Loucy (cell line): ENCODE measurements around the gene CUL9.
A peak's percentile ranks its signal among the peaks of the same experiment; 100 is the strongest.

ENCODE experiments used
- H2AFZ ChIP-seq: fragments of 200-600 bp; sonication (generic); 2 replicates; pipeline ENCODE4 v1.6.0; 2016; ENCODE audit warnings: antibody characterized with exemption, mild to moderate bottlenecking, low read length, moderate library complexity
- H3F3A ChIP-seq: fragments of 200-600 bp; 2 replicates; pipeline ENCODE4 v1.6.0; 2016; ENCODE audit warnings: antibody characterized with exemption, low read depth, mild to moderate bottlenecking
- H3K27me3 ChIP-seq: fragments of 200-600 bp; sonication (generic); 2 replicates; pipeline ENCODE4 v1.6.1; 2014; ENCODE audit warnings: low read length, mild to moderate bottlenecking; ENCODE audit not compliant: insufficient read depth, poor library complexity, severe bottlenecking
- H3K36me3 ChIP-seq: fragments of 200-600 bp; sonication (generic); 2 replicates; pipeline ENCODE4 v1.6.1; 2016; ENCODE audit warnings: low read length; ENCODE audit not compliant: insufficient read depth
- H3K4me1 ChIP-seq: fragments of 200-600 bp; sonication (generic); 2 replicates; pipeline ENCODE4 v1.5.1; 2014; ENCODE audit warnings: low read length, mild to moderate bottlenecking; ENCODE audit not compliant: insufficient read depth, poor library complexity, severe bottlenecking
- H3K4me2 ChIP-seq: fragments of 200-600 bp; sonication (generic); 2 replicates; pipeline ENCODE4 v1.6.0; 2014; ENCODE audit warnings: antibody characterized with exemption, low read length, low read depth, mild to moderate bottlenecking; ENCODE audit not compliant: poor library complexity, severe bottlenecking
- H3K4me3 ChIP-seq: fragments of 200-600 bp; sonication (generic); 2 replicates; pipeline ENCODE4 v1.5.1; 2014; ENCODE audit warnings: low read length, mild to moderate bottlenecking, mixed read lengths; ENCODE audit not compliant: poor library complexity, severe bottlenecking
- H3K79me2 ChIP-seq: fragments of 200-600 bp; sonication (generic); 2 replicates; pipeline ENCODE4 v1.6.1; 2014; ENCODE audit warnings: low read length; ENCODE audit not compliant: insufficient read depth
- H3K9ac ChIP-seq: fragments of 200-600 bp; sonication (generic); 2 replicates; pipeline ENCODE4 v1.6.0; 2014; ENCODE audit warnings: mild to moderate bottlenecking, low read depth, low read length, moderate library complexity; ENCODE audit not compliant: poor library complexity, severe bottlenecking
- H3K9me2 ChIP-seq: fragments of 200-600 bp; sonication (generic); replicated peaks from 2 replicates; pipeline ENCODE4 v1.6.1; 2016; ENCODE audit warnings: low read depth, low read length, mixed read lengths
- H3K9me3 ChIP-seq: fragments of 200-600 bp; sonication (generic); 2 replicates; pipeline ENCODE4 v1.6.1; 2014; ENCODE audit warnings: mild to moderate bottlenecking, antibody characterized with exemption, low read length, low read depth; ENCODE audit not compliant: insufficient read depth
- H4K20me1 ChIP-seq: fragments of 200-600 bp; sonication (generic); 2 replicates; pipeline ENCODE4 v1.6.0; 2014; ENCODE audit warnings: antibody characterized with exemption, low read length, mild to moderate bottlenecking; ENCODE audit not compliant: insufficient read depth, poor library complexity, severe bottlenecking
- CTCF ChIP-seq: fragments of 200-600 bp; sonication (generic); conservative IDR thresholded peaks from 2 replicates; pipeline ENCODE4 v1.5.1; 2014; ENCODE audit warnings: mild to moderate bottlenecking, antibody characterized with exemption, low read length
- EZH2phosphoT487 ChIP-seq: fragments of 200-600 bp; IDR thresholded peaks from 2 replicates; pipeline ENCODE4 v1.6.1; 2018; ENCODE audit warnings: antibody characterized with exemption, mild to moderate bottlenecking, moderate library complexity, borderline replicate concordance

Gene CUL9

DNA sequence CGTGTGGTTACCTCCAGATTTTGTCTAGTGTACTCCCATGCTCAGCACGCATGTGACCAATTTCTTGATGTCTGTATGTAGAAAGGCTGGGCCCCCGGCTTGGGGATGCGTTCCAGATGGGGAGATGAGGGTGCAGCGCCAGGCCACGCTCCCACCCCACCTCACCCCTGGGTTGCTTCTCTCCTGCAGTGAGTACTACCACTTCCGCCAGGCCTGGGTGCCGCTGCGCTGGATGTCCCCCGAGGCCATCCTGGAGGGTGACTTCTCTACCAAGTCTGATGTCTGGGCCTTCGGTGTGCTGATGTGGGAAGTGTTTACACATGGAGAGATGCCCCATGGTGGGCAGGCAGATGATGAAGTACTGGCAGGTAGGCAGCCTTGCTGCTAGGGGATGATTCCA lies 22.4 kb upstream of the CUL9 start:
- H2AFZ ChIP-seq, result no peak overlapping the region
- TF ChIP-seq EZH2phosphoT487 (no peak), CTCF (no peak)
- H3F3A ChIP-seq, result 0 out of 2 replicates have a peak, but pooled peaks cover 2% of the 10 kb centered on the region
- H3K79me2 ChIP-seq, result no peaks in the 10 kb centered on the region
- no peak overlapping the region for H3K9ac ChIP-seq
- H3K4me3 ChIP-seq, result no peak overlapping the region
- H4K20me1 ChIP-seq, result no peaks in the 10 kb centered on the region
- H3K4me1 ChIP-seq, result no peaks in the 10 kb centered on the region
- H3K27me3 ChIP-seq, result no peaks in the 10 kb centered on the region
- H3K9me2 ChIP-seq, result no peaks in the 10 kb centered on the region
- no peaks in the 10 kb centered on the region for H3K9me3 ChIP-seq
- peaks cover 16% of the 10 kb centered on the region; the same call in 1 of the 2 replicates for H3K36me3 ChIP-seq
- no peak overlapping the region for H3K4me2 ChIP-seq

- H3K36me3 ChIP-seq, result peaks cover 16% of the 10 kb centered on the region; the same call in 1 of the 2 replicates
- TF ChIP-seq CTCF (no peak), EZH2phosphoT487 (no peak)
- H3K27me3 ChIP-seq, result no peaks in the 10 kb centered on the region
- H3K9me2 ChIP-seq, result no peaks in the 10 kb centered on the region
- H3F3A ChIP-seq, result peaks cover 6% of the 10 kb centered on the region; the same call in 1 of the 2 replicates
- H3K79me2 ChIP-seq, result no peaks in the 10 kb centered on the region
- H4K20me1 ChIP-seq, result no peaks in the 10 kb centered on the region
- H3K4me2 ChIP-seq, result no peak overlapping the region
- no peaks in the 10 kb centered on the region for H3K9me3 ChIP-seq
- no peak overlapping the region for H2AFZ ChIP-seq
- H3K4me1 ChIP-seq, result no peaks in the 10 kb centered on the region
- no peak overlapping the region for H3K4me3 ChIP-seq
- H3K9ac ChIP-seq, result no peak overlapping the region
Observed at GRCh38 chr6:43163899-43164298, 18.1 kb upstream of the CUL9 start.

DNA sequence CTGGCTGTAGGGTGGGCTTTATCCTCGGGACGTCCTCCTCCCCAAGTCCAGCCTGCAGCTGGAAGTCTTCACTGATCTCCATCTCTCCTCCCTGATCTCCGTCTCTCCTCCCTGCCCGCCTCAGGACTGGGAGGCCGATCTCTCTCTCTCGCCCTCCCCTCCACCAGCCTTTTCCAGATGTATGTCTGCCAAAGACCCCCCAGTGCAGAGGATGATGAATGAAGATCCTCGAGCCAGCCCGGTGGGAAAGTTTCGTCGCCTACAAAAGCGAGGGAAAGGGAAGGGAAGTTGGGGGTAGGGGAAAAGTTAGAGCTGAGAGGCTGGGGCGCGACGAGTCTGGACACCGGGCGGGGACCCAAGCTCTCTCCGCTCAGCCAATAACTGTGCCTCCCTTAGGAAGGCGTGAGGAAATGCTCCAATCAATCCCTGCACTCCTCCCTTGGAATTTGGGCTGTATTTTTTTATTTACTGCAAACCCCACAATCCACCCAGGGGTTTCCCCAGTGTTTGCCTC lies 11.5 kb upstream of the CUL9 start:
- Histone ChIP-seq H2AFZ (peak overlapping the region; percentile 82), H3K4me2 (peak overlapping the region; percentile 87), H3K36me3 (peaks cover 6% of the 10 kb centered on the region; the same call in 1 of the 2 replicates), H4K20me1 (peaks cover 31% of the 10 kb centered on the region), H3K4me3 (peak overlapping the region; percentile 84), H3K27me3 (no peaks in the 10 kb centered on the region), H3K9ac (peak overlapping the region; percentile 85), H3K79me2 (peaks cover 34% of the 10 kb centered on the region), H3K9me2 (no peaks in the 10 kb centered on the region), H3K4me1 (peaks cover 31% of the 10 kb centered on the region), H3K9me3 (no peaks in the 10 kb centered on the region), H3F3A (peaks cover 4% of the 10 kb centered on the region; the same call in 1 of the 2 replicates)
- TF ChIP-seq CTCF (no peak), EZH2phosphoT487 (no peak)
